ES-I3 (cell line): ENCODE data around the gene ILDR2.
A peak's percentile ranks its signal among the peaks of the same experiment; 100 is the strongest.

Source experiments
- H3K36me3 ChIP-seq: 2 replicates; pipeline ENCODE4 v1.6.1; 2013; ENCODE audit warnings: mild to moderate bottlenecking, low read length, control low read depth, moderate library complexity; ENCODE audit not compliant: insufficient read depth
- H3K4me1 ChIP-seq: 2 replicates; pipeline ENCODE4 v1.6.1; 2013; ENCODE audit warnings: mild to moderate bottlenecking, control low read depth, low read length; ENCODE audit not compliant: insufficient read depth
- H3K9ac ChIP-seq: 2 replicates; pipeline ENCODE4 v1.6.1; 2013; ENCODE audit warnings: low read depth, mild to moderate bottlenecking, low read length, moderate library complexity
- H3K9me3 ChIP-seq: 2 replicates; pipeline ENCODE4 v1.6.1; 2013; ENCODE audit warnings: mild to moderate bottlenecking, low read length, moderate library complexity; ENCODE audit not compliant: control insufficient read depth, insufficient read depth

ILDR2 gene

GRCh38 chr1:166981589-166981988, 6.2 kb upstream of the ILDR2 start:
- Histone ChIP-seq H3K9me3 (no peaks in the 10 kb centered on the region), H3K36me3 (no peaks in the 10 kb centered on the region)

GRCh38 chr1:166980818-166981217, 5.5 kb upstream of the ILDR2 start:
- H3K9me3 ChIP-seq = no peaks in the 10 kb centered on the region
- no peaks in the 10 kb centered on the region for H3K4me1 ChIP-seq
- no peaks in the 10 kb centered on the region for H3K36me3 ChIP-seq
- no peak overlapping the region for H3K9ac ChIP-seq

More at GRCh38 chr1:166981589-166981988, 6.2 kb upstream of the ILDR2 start:
- no peak overlapping the region for H3K9ac ChIP-seq
- H3K4me1 ChIP-seq = no peaks in the 10 kb centered on the region

- H3K36me3 ChIP-seq = no peaks in the 10 kb centered on the region
- H3K9ac ChIP-seq = no peak overlapping the region
- no peaks in the 10 kb centered on the region for H3K4me1 ChIP-seq
- H3K9me3 ChIP-seq = no peaks in the 10 kb centered on the region
These were observed 5.0 kb upstream of the ILDR2 start for GRCh38 chr1:166980383-166980782.

GRCh38 chr1:166978821-166979220, 3.5 kb upstream of the ILDR2 start:
- Histone ChIP-seq H3K9me3 (no peaks in the 10 kb centered on the region), H3K4me1 (peaks cover 5% of the 10 kb centered on the region; the same call in 1 of the 2 replicates), H3K9ac (no peak overlapping the region)

GRCh38 chr1:166977951-166978350, 2.6 kb upstream of the ILDR2 start:
- no peaks in the 10 kb centered on the region for H3K36me3 ChIP-seq
- H3K4me1 ChIP-seq = peaks cover 9% of the 10 kb centered on the region
- H3K9ac ChIP-seq = no peak overlapping the region
- H3K9me3 ChIP-seq = no peaks in the 10 kb centered on the region

More at GRCh38 chr1:166978821-166979220, 3.5 kb upstream of the ILDR2 start:
- no peaks in the 10 kb centered on the region for H3K36me3 ChIP-seq

- no peaks in the 10 kb centered on the region for H3K36me3 ChIP-seq
- H3K4me1 ChIP-seq = peaks cover 17% of the 10 kb centered on the region
- H3K9ac ChIP-seq = peak overlapping the region; percentile 61; the same call in 1 of the 2 replicates
- H3K9me3 ChIP-seq = no peaks in the 10 kb centered on the region
These were observed 544 bp downstream of the ILDR2 start for GRCh38 chr1:166974647-166975345.

- Histone ChIP-seq H3K4me1 (peaks cover 17% of the 10 kb centered on the region), H3K36me3 (no peaks in the 10 kb centered on the region), H3K9me3 (no peaks in the 10 kb centered on the region), H3K9ac (no peak overlapping the region)
These were observed 2.5 kb downstream of the ILDR2 start for GRCh38 chr1:166972826-166973225.

GRCh38 chr1:166972193-166972592, 3.1 kb downstream of the ILDR2 start:
- Histone ChIP-seq H3K36me3 (no peaks in the 10 kb centered on the region), H3K4me1 (peaks cover 17% of the 10 kb centered on the region), H3K9me3 (no peaks in the 10 kb centered on the region), H3K9ac (no peak overlapping the region)

GRCh38 chr1:166971252-166971651, 4.1 kb downstream of the ILDR2 start:
- H3K36me3 ChIP-seq = no peaks in the 10 kb centered on the region
- H3K4me1 ChIP-seq = peaks cover 17% of the 10 kb centered on the region
- H3K9ac ChIP-seq = no peak overlapping the region
- H3K9me3 ChIP-seq = no peaks in the 10 kb centered on the region

GRCh38 chr1:166969074-166969677, 6.2 kb downstream of the ILDR2 start:
- H3K9ac ChIP-seq = no peak overlapping the region
- H3K36me3 ChIP-seq = no peaks in the 10 kb centered on the region
- H3K4me1 ChIP-seq = peaks cover 12% of the 10 kb centered on the region
- H3K9me3 ChIP-seq = no peaks in the 10 kb centered on the region

GRCh38 chr1:166960858-166961474, 14.4 kb downstream of the ILDR2 start:
- Histone ChIP-seq H3K9ac (no peak overlapping the region), H3K9me3 (no peaks in the 10 kb centered on the region), H3K4me1 (no peaks in the 10 kb centered on the region), H3K36me3 (no peaks in the 10 kb centered on the region)

GRCh38 chr1:166956872-166957271, 18.5 kb downstream of the ILDR2 start:
- Histone ChIP-seq H3K36me3 (no peaks in the 10 kb centered on the region), H3K9ac (no peak overlapping the region), H3K4me1 (peaks cover 4% of the 10 kb centered on the region), H3K9me3 (no peaks in the 10 kb centered on the region)

- H3K4me1 ChIP-seq = peaks cover 8% of the 10 kb centered on the region
- H3K9me3 ChIP-seq = no peaks in the 10 kb centered on the region
- no peak overlapping the region for H3K9ac ChIP-seq
- H3K36me3 ChIP-seq = no peaks in the 10 kb centered on the region
These were observed 19.1 kb downstream of the ILDR2 start for GRCh38 chr1:166956057-166956850.

- Histone ChIP-seq H3K36me3 (no peaks in the 10 kb centered on the region), H3K9me3 (no peaks in the 10 kb centered on the region), H3K9ac (no peak overlapping the region), H3K4me1 (peaks cover 26% of the 10 kb centered on the region)
These were observed 21.8 kb downstream of the ILDR2 start for GRCh38 chr1:166953491-166953890.
